ENCODE measurements around the gene CCDC85C.

DNA sequence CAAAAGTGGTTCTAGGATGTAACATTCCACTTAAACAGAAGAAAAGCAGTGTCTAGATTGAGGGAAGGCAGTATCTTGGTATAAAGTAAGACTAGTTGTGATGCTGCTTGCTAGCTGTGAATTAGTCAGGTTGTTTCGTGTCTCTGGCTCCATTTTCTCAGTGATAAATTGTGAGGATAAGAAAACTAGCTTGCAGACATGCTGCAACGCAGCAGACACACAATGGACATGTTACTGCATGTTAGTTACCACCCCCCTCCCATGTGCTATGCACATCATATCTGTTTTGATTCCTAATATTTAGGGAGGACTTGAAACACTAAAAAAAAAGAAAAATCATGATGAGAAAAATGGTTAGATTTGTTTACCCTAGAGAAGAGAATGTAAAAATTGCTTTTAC, 119.9 kb downstream of the CCDC85C start:
- TF ChIP-seq, protein P1, sequence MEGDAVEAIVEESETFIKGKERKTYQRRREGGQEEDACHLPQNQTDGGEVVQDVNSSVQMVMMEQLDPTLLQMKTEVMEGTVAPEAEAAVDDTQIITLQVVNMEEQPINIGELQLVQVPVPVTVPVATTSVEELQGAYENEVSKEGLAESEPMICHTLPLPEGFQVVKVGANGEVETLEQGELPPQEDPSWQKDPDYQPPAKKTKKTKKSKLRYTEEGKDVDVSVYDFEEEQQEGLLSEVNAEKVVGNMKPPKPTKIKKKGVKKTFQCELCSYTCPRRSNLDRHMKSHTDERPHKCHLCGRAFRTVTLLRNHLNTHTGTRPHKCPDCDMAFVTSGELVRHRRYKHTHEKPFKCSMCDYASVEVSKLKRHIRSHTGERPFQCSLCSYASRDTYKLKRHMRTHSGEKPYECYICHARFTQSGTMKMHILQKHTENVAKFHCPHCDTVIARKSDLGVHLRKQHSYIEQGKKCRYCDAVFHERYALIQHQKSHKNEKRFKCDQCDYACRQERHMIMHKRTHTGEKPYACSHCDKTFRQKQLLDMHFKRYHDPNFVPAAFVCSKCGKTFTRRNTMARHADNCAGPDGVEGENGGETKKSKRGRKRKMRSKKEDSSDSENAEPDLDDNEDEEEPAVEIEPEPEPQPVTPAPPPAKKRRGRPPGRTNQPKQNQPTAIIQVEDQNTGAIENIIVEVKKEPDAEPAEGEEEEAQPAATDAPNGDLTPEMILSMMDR (IDR thresholded peaks at IDR 0.05; ENCODE audit: low read depth, low read length, missing input control): no peak
- TF ChIP-seq MAX (IDR thresholded peaks at IDR 0.05) (no peak), NR2F2 (IDR thresholded peaks at IDR 0.05) (no peak), YY1 (IDR thresholded peaks at IDR 0.05) (no peak), EGR1 (IDR thresholded peaks at IDR 0.05; ENCODE audit: low read depth in 2 of 2) (no peak), GABPA (IDR thresholded peaks at IDR 0.05 in 1 of 2, conservative IDR thresholded peaks at IDR 0.05 in 1 of 2) (no peak)
- TF ChIP-seq, protein P2, sequence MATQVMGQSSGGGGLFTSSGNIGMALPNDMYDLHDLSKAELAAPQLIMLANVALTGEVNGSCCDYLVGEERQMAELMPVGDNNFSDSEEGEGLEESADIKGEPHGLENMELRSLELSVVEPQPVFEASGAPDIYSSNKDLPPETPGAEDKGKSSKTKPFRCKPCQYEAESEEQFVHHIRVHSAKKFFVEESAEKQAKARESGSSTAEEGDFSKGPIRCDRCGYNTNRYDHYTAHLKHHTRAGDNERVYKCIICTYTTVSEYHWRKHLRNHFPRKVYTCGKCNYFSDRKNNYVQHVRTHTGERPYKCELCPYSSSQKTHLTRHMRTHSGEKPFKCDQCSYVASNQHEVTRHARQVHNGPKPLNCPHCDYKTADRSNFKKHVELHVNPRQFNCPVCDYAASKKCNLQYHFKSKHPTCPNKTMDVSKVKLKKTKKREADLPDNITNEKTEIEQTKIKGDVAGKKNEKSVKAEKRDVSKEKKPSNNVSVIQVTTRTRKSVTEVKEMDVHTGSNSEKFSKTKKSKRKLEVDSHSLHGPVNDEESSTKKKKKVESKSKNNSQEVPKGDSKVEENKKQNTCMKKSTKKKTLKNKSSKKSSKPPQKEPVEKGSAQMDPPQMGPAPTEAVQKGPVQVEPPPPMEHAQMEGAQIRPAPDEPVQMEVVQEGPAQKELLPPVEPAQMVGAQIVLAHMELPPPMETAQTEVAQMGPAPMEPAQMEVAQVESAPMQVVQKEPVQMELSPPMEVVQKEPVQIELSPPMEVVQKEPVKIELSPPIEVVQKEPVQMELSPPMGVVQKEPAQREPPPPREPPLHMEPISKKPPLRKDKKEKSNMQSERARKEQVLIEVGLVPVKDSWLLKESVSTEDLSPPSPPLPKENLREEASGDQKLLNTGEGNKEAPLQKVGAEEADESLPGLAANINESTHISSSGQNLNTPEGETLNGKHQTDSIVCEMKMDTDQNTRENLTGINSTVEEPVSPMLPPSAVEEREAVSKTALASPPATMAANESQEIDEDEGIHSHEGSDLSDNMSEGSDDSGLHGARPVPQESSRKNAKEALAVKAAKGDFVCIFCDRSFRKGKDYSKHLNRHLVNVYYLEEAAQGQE (IDR thresholded peaks at IDR 0.05): no peak

All from liver (tissue), 3 donors.